Measurements from ENCODE around the gene SH3PXD2A. TPM values are rescaled to one million over a fixed set of nuclear protein-coding genes. Genes with fewer than 3 reads are reported as not detected.

Gene SH3PXD2A
- total RNA-seq, 5 donors from 2014 or later (not counting 1 experiment from before 2014, with no cell fraction given): 5.8 to 11.8 (median 9.8) TPM

DNA sequence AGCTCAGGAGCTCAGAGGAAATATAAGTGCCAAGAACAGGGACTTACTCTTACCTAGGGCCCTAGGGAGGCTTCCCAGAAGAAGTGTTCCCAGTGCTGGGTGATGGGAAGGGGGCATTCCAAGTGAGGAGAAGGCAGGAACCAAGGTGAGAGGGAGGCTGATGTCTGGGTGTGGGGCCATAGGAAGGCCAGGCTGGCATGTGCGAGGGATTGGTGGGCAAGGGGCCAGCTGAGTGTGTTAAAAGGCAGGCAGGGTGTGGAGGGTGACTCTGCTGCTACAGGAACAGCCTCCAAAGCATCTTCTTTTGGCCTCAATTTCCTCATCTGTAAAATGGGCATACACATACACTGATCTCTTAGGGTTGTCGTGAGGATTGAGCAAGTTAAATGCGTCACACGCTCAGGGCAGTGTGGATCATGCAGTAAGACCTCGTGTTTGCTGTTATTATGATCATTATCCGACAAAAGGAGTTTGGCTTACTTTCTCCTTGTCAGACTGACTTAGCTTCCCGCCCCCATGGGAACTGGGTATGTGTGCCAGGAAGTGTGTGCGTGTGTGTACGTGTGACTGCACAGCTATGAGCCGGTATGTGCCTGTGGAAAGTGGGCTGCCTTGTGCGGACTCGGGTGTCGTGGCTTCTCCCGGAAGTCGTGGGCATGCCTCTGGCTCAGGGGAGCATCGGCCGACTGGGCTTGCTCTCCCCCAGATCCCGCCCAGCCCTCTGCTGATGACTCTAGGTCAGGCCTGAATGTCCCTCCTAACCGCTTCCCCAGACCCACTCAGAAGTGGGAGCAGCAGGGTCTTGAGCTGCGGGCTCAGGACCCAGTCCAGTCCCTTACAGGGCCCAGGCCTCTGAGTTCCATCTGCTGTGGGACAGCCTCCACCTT is 302.3 kb downstream of the SH3PXD2A start:
- H3K4me3 Mint-ChIP-seq: no peak overlapping the region
- H3K4me3 ChIP-seq (ENCODE audit: control insufficient read depth in 1 of 2, extremely low read depth in 1 of 2, low read length in 1 of 2): no peak overlapping the region
- ATAC-seq (replicated peaks in 1 of 4) (no peak), DNase-seq (no peak)
- H3K36me3 Mint-ChIP-seq: no peaks in the 10 kb centered on the region
- peaks cover 7 to 20% of the 10 kb centered on the region in 2 experiments for H3K4me1 ChIP-seq (ENCODE audit: control insufficient read depth in 1 of 2, extremely low read depth in 1 of 2, insufficient read depth in 2 of 2, low read length in 2 of 2)
- ChIA-PET CTCF (no interaction called here), POLR2A (no interaction called here)
- H3K27me3 Mint-ChIP-seq: peaks cover 7 to 23% of the 10 kb centered on the region in 2 donors
- peaks cover 0 to 49% of the 10 kb centered on the region in 2 experiments for H3K27me3 ChIP-seq (replicated peaks in 1 of 2; ENCODE audit: control insufficient read depth in 2 of 2, extremely low read depth in 1 of 2, insufficient read depth in 2 of 2, low read length in 1 of 2)
- H3K27ac Mint-ChIP-seq: no peak overlapping the region
- H3K9me3 Mint-ChIP-seq: no peaks in the 10 kb centered on the region
- H3K36me3 ChIP-seq (ENCODE audit: control insufficient read depth in 2 of 2, extremely low read depth in 1 of 2, insufficient read depth in 1 of 2, low read length in 1 of 2): no peaks in the 10 kb centered on the region
- 80% methylated on average over 15 of the region's 20 CpGs for WGBS (ENCODE audit: insufficient coverage)
- no peaks in the 10 kb centered on the region for H3K9me3 ChIP-seq
- peaks cover 13 to 18% (median 16%) of the 10 kb centered on the region in 3 donors for H3K4me1 Mint-ChIP-seq
- H3K27ac ChIP-seq (ENCODE audit: low read length): no peak overlapping the region

DNA sequence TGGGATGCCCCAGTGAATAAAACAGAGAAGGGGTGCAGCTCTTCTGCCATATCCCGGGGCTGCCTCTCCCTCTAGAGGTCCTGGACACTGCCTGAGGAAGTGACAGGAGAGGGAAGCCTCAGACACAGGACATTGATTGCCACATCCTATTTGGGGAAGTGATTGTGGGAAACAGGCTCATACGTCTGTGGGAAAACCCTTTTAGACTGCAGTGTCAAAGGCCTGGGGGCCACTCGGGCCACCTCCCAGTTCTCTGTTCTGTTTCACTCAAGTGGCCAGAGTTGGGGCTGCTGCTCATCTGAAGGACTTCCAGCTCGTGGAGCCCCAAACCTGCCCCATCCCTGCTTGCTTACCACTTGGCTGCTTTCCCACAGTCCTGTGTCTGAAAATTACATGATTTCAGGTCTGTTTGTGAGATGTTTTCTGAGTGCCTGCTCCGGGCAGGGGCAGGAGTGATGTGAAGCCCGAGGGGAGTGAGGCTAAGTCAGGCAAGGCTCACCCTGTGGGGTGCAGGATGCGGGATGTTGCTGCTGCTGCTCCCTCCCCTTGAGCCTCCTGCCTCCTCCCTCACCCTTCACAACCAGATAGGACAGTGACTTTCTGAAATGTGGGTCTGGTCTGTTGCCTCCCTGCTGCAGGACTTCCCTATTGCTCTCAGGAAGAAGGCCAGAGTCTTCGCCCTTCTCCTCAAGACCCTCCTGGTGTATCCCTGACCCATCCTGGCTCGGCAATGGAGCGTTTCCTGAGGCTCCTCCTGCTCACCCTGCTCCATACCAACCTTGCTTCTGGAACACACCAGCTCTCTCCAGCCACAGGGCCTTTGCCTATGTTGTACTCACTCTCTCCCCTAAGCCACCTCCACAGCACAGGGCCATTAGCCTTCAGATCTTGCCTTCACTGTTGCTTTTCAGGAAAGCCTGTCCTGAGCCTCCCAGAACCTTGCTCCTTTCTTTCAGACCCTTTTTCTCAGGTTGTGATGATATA is 303.5 kb downstream of the SH3PXD2A start:
- DNase-seq (peak in 1 of 35 experiments; percentile 15), ATAC-seq (replicated peaks in 1 of 4) (no peak)
- Mint-ChIP-seq H3K4me1 (peaks cover 13 to 18% (median 16%) of the 10 kb centered on the region in 3 donors), H3K4me3 (no peak overlapping the region), H3K27me3 (peaks cover 4 to 17% of the 10 kb centered on the region in 2 donors), H3K36me3 (no peaks in the 10 kb centered on the region), H3K27ac (no peak overlapping the region), H3K9me3 (no peaks in the 10 kb centered on the region)
- peaks cover 7 to 20% of the 10 kb centered on the region in 2 experiments for H3K4me1 ChIP-seq (ENCODE audit: control insufficient read depth in 1 of 2, extremely low read depth in 1 of 2, insufficient read depth in 2 of 2, low read length in 2 of 2)
- ChIA-PET POLR2A (no interaction called here), CTCF (no interaction called here)
- H3K4me3 ChIP-seq (ENCODE audit: control insufficient read depth in 1 of 2, extremely low read depth in 1 of 2, low read length in 1 of 2): no peak overlapping the region
- H3K9me3 ChIP-seq: no peaks in the 10 kb centered on the region
- no peak overlapping the region for H3K27ac ChIP-seq (ENCODE audit: low read length)
- H3K27me3 ChIP-seq (replicated peaks in 1 of 2; ENCODE audit: control insufficient read depth in 2 of 2, extremely low read depth in 1 of 2, insufficient read depth in 2 of 2, low read length in 1 of 2): peaks cover 0 to 41% of the 10 kb centered on the region in 2 experiments
- WGBS (ENCODE audit: insufficient coverage): 59% methylated on average over 5 of the region's 10 CpGs
- no peaks in the 10 kb centered on the region for H3K36me3 ChIP-seq (ENCODE audit: control insufficient read depth in 2 of 2, extremely low read depth in 1 of 2, insufficient read depth in 1 of 2, low read length in 1 of 2)

DNA sequence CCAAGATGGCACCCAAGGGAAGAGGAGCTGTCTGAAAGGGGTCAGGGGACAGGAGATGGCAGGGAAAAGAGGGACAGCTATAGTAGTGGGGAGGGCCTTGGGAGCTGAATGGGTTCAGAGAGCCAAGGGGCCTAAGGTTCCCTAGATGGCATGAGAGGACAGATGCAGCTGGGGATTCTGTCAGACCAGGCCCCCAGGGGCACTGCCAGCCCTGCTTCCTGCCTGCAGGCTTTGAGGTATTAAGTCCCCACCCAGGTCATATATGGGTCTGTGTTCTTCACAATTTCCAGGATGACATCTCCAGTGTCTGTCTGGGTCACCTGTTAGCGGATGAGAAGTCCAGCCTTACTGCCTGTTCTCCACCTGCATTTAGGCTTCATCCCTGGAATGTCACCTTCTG is 305.1 kb downstream of the SH3PXD2A start:
- ATAC-seq (replicated peaks in 1 of 4): no peak
- no peak overlapping the region for H3K4me3 Mint-ChIP-seq
- peaks cover 13% of the 10 kb centered on the region in 3 donors for H3K4me1 Mint-ChIP-seq
- H3K27ac Mint-ChIP-seq: no peak overlapping the region
- no peak overlapping the region for H3K27ac ChIP-seq (ENCODE audit: low read length)
- 89% methylated on average over 1 of the region's 1 CpG for WGBS (ENCODE audit: insufficient coverage)
- CTCF ChIA-PET: interaction anchor here in 1 of 2 donors (0.6 kb wide), 1 partner anchor 872 kb away, joined by 3 read pairs; no protein-coding TSS in a partner anchor
- DNase-seq: no peak
- no peak overlapping the region for H3K4me3 ChIP-seq (ENCODE audit: control insufficient read depth in 1 of 2, extremely low read depth in 1 of 2, low read length in 1 of 2)
- peaks cover 0 to 24% of the 10 kb centered on the region in 2 experiments for H3K27me3 ChIP-seq (replicated peaks in 1 of 2; ENCODE audit: control insufficient read depth in 2 of 2, extremely low read depth in 1 of 2, insufficient read depth in 2 of 2, low read length in 1 of 2)
- POLR2A ChIA-PET: interaction anchor here in 1 of 2 donors (0.6 kb wide), 1 partner anchor 846 kb away, joined by 3 read pairs; no protein-coding TSS in a partner anchor
- peaks cover 4 to 7% of the 10 kb centered on the region in 2 donors for H3K27me3 Mint-ChIP-seq
- no peaks in the 10 kb centered on the region for H3K9me3 ChIP-seq
- H3K4me1 ChIP-seq (ENCODE audit: control insufficient read depth in 1 of 2, extremely low read depth in 1 of 2, insufficient read depth in 2 of 2, low read length in 2 of 2): peaks cover 7 to 14% of the 10 kb centered on the region in 2 experiments
- H3K9me3 Mint-ChIP-seq: no peaks in the 10 kb centered on the region
- H3K36me3 ChIP-seq (ENCODE audit: control insufficient read depth in 2 of 2, extremely low read depth in 1 of 2, insufficient read depth in 1 of 2, low read length in 1 of 2): no peaks in the 10 kb centered on the region
- no peaks in the 10 kb centered on the region for H3K36me3 Mint-ChIP-seq

DNA sequence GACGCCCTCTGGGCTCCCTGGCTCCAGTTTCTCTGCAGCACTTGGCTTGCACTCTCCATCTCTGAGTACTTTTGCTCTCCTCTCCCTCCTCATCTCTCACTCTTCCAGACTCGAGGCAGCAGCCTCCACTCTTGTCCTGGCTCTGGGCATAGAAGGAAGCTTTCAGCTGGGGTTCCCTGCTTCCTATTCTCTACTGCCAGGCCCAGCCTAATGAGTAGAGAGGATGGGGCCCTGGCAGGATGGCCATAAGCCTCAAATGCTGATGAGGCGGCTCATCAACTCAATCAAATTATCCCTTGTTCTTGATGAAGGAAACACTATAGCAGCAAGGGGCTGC is 306.1 kb downstream of the SH3PXD2A start:
- Mint-ChIP-seq H3K4me1 (peaks cover 6 to 7% (median 7%) of the 10 kb centered on the region in 3 donors), H3K27me3 (peaks cover 0 to 3% of the 10 kb centered on the region in 2 donors), H3K27ac (no peak overlapping the region), H3K4me3 (no peak overlapping the region), H3K36me3 (no peaks in the 10 kb centered on the region), H3K9me3 (no peaks in the 10 kb centered on the region)
- DNase-seq (no peak), ATAC-seq (replicated peaks in 1 of 4) (no peak)
- Histone ChIP-seq H3K36me3 (ENCODE audit: control insufficient read depth in 2 of 2, extremely low read depth in 1 of 2, insufficient read depth in 1 of 2, low read length in 1 of 2) (no peaks in the 10 kb centered on the region), H3K9me3 (no peaks in the 10 kb centered on the region), H3K4me1 (ENCODE audit: control insufficient read depth in 1 of 2, extremely low read depth in 1 of 2, insufficient read depth in 2 of 2, low read length in 2 of 2) (peaks cover 3 to 7% of the 10 kb centered on the region in 2 experiments), H3K27me3 (replicated peaks in 1 of 2; ENCODE audit: control insufficient read depth in 2 of 2, extremely low read depth in 1 of 2, insufficient read depth in 2 of 2, low read length in 1 of 2) (peaks cover 0 to 19% of the 10 kb centered on the region in 2 experiments), H3K27ac (ENCODE audit: low read length) (no peak overlapping the region), H3K4me3 (ENCODE audit: control insufficient read depth in 1 of 2, extremely low read depth in 1 of 2, low read length in 1 of 2) (no peak overlapping the region)
- WGBS (ENCODE audit: insufficient coverage): 85% methylated on average over 3 of the region's 3 CpGs
- POLR2A ChIA-PET: no interaction called here
- CTCF ChIA-PET: interaction anchor here in 1 of 2 donors (0.6 kb wide), 1 partner anchor 19 kb away, joined by 3 read pairs; no protein-coding TSS in a partner anchor

DNA sequence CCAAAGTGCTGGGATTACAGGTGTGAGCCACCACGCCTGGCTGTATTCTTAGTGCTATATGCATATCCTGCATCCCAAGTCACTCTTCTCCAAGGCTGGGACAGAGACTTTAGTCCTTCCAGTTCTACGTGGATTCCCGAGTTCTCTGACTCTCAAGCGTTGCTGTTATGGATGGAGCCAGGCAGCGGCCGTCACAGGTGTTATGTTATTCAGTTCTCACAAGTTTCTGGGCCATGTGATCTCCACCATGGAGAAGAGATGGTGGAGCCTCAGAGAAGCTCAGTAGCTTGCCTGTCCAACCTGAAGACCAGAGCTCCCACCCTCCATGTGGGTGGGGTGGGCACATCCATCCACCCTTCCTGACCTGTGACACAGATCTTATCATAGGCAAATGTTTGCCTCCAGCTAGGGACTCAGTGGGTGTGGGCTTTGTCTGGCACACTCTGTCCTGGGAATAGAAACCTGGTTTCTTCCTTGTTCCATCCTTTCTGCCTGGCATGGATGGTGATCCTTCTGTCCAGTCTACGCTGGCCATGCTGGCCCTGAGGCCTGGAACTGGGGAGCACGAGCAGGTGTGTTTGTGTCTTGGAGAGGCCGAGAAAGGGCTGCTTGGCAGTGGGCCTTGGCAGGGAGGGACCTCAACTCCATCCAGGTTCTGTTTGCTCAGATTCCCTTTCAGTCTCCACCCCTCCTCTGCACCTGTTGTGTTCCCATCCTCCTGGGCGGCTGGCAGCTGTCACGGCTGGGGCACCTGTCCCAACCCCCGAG is 306.6 kb downstream of the SH3PXD2A start:
- no peak overlapping the region for H3K27ac Mint-ChIP-seq

More for the DNA sequence above, 306.6 kb downstream of the SH3PXD2A start:
- Histone ChIP-seq H3K27me3 (replicated peaks in 1 of 2; ENCODE audit: control insufficient read depth in 2 of 2, extremely low read depth in 1 of 2, insufficient read depth in 2 of 2, low read length in 1 of 2) (peaks cover 0 to 18% of the 10 kb centered on the region in 2 experiments), H3K27ac (ENCODE audit: low read length) (no peak overlapping the region), H3K9me3 (no peaks in the 10 kb centered on the region), H3K4me3 (ENCODE audit: control insufficient read depth in 1 of 2, extremely low read depth in 1 of 2, low read length in 1 of 2) (no peak overlapping the region), H3K4me1 (ENCODE audit: control insufficient read depth in 1 of 2, extremely low read depth in 1 of 2, insufficient read depth in 2 of 2, low read length in 2 of 2) (peaks cover 2% of the 10 kb centered on the region in 2 experiments), H3K36me3 (ENCODE audit: control insufficient read depth in 2 of 2, extremely low read depth in 1 of 2, insufficient read depth in 1 of 2, low read length in 1 of 2) (no peaks in the 10 kb centered on the region)
- Mint-ChIP-seq H3K36me3 (no peaks in the 10 kb centered on the region), H3K9me3 (no peaks in the 10 kb centered on the region), H3K4me1 (peaks cover under 1 to 2% (median 2%) of the 10 kb centered on the region in 3 donors), H3K27me3 (no peaks in the 10 kb centered on the region), H3K4me3 (no peak overlapping the region)
- ChIA-PET POLR2A (no interaction called here), CTCF (interaction anchor here (0.5 to 0.6 kb wide), 2 partner anchors 15 to 19 kb away, joined by 3 read pairs; no protein-coding TSS in a partner anchor)
- no peak for ATAC-seq (replicated peaks in 1 of 4)
- 83% methylated on average over 11 of the region's 12 CpGs for WGBS (ENCODE audit: insufficient coverage)
- DNase-seq: peak in 1 of 35 experiments; percentile 17

Measured in T-cell (primary cell).